GM10266 (cell line): ENCODE results near the gene DCC.

ENCODE experiments used
- DNase-seq: peaks from one replicate; pipeline ENCODE4 v3.0.0; 2012; ENCODE audit errors: extremely low spot score
- TF ChIP-seq, protein P1 (sequence below): IDR thresholded peaks from 2 replicates; pipeline ENCODE4 v1.5.1; 2012; ENCODE audit warnings: mild to moderate bottlenecking, low read depth; ENCODE audit not compliant: control insufficient read depth, insufficient read depth; ENCODE audit errors: missing control alignments

Gene DCC

DNA sequence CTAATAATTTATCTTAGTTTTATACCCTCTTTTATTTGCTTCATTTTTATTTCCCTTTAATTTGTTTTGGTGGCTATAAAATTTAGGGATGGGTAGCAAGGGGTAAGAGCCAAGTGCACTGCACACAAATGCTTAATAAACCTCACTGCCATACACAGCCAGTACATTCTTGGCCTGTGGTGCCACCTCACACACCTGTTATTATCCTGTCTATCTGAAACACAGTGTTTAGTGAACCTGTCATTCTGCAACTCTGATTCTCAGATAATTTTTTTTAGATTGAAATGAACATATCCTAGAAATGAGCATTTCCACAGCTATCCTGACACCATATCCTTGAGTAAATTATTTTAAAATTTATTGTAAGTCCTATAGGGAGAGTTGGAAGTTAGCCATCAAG, 807.5 kb downstream of the DCC start:
- TF ChIP-seq, protein P1, sequence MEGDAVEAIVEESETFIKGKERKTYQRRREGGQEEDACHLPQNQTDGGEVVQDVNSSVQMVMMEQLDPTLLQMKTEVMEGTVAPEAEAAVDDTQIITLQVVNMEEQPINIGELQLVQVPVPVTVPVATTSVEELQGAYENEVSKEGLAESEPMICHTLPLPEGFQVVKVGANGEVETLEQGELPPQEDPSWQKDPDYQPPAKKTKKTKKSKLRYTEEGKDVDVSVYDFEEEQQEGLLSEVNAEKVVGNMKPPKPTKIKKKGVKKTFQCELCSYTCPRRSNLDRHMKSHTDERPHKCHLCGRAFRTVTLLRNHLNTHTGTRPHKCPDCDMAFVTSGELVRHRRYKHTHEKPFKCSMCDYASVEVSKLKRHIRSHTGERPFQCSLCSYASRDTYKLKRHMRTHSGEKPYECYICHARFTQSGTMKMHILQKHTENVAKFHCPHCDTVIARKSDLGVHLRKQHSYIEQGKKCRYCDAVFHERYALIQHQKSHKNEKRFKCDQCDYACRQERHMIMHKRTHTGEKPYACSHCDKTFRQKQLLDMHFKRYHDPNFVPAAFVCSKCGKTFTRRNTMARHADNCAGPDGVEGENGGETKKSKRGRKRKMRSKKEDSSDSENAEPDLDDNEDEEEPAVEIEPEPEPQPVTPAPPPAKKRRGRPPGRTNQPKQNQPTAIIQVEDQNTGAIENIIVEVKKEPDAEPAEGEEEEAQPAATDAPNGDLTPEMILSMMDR: no peak
- DNase-seq: no peak

DNA sequence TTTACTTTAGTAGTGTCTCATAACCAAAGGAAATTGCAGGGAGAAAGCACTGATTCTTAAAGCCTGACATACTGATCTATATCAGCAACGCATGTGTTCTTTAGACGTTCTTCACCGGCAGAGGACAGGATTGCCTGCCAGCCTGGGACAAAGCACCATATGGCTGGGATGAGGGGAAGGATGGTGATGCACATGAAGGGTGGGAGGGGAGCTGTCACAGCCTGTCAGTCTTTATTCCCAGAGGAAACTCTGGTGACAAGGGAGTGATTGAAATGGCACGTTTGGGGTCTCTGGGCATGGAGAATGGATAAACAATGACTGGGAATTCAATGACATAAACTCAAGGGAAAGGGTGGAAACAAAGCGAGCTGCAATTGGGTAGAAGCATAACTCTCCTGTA, 808.1 kb downstream of the DCC start:
- TF ChIP-seq, protein P1: no peak
- DNase-seq: no peak

DNA sequence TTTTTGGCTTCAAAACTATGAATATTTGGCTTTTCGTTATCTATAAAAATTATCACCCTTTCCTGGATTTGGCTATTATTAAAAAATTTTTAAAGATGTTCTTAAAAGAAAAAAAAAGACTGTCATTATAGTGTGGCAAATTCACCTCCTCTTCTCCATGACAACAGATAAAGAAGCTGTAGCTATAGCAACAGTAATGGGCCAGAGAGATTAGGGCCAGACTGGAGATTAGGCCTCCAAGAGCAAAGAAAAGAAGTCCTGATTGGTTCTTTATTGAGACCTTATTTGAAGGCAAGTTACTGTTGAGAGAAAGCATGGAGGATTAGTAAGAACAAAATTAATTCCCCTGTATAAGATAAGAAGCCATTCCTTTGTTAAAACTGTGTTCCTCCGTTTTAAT, 812.5 kb downstream of the DCC start:
- no peak for DNase-seq
- TF ChIP-seq, protein P1: no peak

DNA sequence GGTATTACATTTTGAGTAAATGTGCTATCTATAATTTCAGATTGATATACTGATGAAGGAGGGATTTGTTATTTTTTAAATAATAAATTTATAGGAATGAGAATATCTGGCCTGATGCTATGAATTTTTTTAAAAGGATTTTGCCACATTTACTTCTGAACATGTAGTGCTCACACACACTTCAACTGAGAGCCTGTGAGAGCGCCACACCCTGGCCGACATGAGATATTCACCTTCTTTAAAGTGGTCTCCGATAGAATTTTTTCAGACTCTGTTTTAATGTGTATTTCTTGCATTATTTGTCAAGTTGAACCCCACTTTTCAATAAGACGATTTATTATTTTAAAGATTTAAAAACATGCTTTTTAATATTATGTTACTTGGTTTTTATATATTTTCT, 813.3 kb downstream of the DCC start:
- DNase-seq: no peak
- TF ChIP-seq, protein P1: peak; percentile 51

DNA sequence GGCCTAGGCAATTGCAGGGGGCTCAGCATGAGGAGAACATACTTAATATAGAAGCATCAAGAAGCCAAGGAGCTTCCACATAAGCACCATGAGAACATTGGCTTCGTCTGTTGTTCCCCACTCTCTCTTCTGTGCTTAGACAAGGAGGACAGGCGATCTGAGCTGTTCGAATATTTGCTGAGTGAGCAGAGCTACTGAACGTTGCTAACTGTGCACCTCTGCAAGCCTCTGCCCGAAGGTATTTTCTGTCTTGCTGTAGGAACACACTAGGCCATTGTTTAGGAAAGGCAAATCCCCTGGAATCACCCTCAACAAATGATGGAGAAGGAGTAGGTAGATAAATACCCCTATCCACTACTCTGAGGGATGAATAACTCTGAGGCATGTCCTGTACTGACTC, 813.8 kb downstream of the DCC start:
- no peak for DNase-seq

DNA sequence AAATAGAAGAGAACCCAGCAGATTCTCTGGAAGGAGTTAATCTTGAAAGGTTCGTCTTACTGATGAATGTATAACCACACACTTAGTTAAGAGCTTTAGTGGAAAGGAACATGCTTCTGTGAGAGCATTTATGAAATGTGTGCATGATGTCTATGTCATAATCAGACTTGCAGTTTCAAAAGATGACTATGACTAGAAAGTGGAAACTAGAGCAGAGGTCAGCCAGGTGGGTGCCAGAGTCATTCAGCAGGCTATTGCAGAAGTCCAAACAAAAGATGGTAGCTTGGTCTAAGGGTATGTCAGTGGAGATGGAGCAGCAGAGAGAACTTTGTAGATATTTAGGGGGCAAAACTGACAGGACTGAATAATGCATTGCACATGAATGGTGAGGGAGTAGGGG, 825.8 kb downstream of the DCC start:
- DNase-seq: peak; percentile 14

More for the DNA sequence above, 813.8 kb downstream of the DCC start:
- TF ChIP-seq, protein P1: no peak

DNA sequence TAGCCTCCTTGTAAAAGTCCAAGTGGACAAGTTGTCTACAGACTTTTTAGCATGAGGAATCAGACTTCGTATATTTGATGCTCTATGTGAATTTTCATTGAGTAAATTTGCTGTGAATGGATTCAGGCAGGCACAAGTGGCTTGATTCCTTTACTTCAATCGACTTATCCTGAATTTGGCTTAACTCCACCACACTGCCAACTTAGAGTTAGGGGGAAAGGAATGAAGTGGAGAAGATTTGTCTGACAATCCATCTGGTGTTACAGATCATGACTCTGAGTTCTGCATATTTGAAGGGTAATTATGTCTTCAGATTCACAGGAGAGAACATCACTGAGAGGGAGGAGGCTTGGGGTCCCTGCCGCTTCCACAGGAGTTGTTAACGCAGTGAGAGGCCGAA, 829.3 kb downstream of the DCC start:
- TF ChIP-seq, protein P1: no peak
- DNase-seq: no peak

More for the DNA sequence above, 825.8 kb downstream of the DCC start:
- TF ChIP-seq, protein P1: no peak
